ENCODE results near the gene ENTPD7. TPM values are rescaled to one million over a fixed set of nuclear protein-coding genes. Genes with fewer than 3 reads are reported as not detected.

ENTPD7 gene
- total RNA-seq, 8 experiments from 2014 or later, result 9.9 to 18.8 (median 11.2) TPM

DNA sequence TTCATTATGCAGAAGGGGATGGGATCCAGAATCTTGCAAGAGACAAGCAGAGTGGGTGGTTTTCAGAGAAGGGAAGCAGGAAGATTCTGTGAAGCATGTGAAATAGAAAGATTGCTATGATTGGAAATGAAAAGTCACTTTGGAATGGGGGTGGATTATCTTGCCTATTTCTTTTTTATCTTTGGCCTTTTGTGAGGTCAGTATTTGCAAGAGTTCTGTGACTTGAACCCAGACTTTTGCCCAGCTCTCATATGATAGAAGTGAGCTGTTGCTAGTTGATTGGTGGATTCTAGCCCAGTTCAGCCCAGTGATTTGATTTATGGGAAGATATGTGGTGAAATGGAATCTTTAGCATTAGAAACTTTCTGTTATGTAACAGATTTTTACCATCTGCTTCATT is 17.1 kb downstream of the ENTPD7 start:
- peak in 2 of 8 experiments; percentile 58 to 68 for ATAC-seq (replicated peaks in 6 of 8)
- Histone ChIP-seq H3K27ac (no peak overlapping the region), H3K4me3 (no peak overlapping the region), H3K4me1 (replicated peaks in 1 of 2) (no peaks in the 10 kb centered on the region)
- in situ Hi-C loops (cut with MboI; ENCODE audit: low pct_unique_long_range_greater_than_20kb in 2 of 9, low sequenced_read_pairs in 9 of 9, unreplicated experiment in 9 of 9), result no loop called here

GRCh38 chr10:99676895-99677294 is 17.6 kb downstream of the ENTPD7 start:
- H3K4me1 ChIP-seq (replicated peaks in 1 of 2), result no peaks in the 10 kb centered on the region
- no peak overlapping the region for H3K27ac ChIP-seq
- WGBS, 10 experiments, result 71 to 100% (median 92%) methylated on average over 1 to 3 of the region's 3 CpGs; no CpG with 5 or more reads in 1 of the 10 experiments
- ATAC-seq (replicated peaks in 6 of 8), result no peak
- in situ Hi-C loops (cut with MboI; ENCODE audit: low pct_unique_long_range_greater_than_20kb in 2 of 9, low sequenced_read_pairs in 9 of 9, unreplicated experiment in 9 of 9), result no loop called here
- H3K4me3 ChIP-seq, result no peak overlapping the region

DNA sequence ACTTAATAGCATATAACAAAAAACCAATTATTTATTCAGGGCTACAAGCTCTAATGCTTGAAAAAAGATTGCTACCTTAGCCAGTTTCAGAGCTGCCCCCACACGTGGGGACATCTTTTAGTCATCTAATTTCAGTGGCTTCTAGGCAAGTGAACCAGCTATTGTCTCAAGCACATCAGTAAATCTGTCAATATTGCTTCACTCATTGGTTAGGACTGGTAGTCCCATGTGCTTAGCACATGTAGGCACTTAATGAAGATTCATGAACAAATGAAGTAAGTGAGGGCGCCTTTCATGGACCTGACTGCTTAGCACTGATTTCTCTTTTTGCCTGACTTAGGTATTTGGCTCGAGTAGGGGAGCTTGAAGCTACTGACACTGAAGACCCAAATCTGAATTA is 19.6 kb downstream of the ENTPD7 start:
- ATAC-seq (replicated peaks in 6 of 8), result no peak
- H3K27ac ChIP-seq, result no peak overlapping the region
- in situ Hi-C loops (cut with MboI; ENCODE audit: low pct_unique_long_range_greater_than_20kb in 2 of 9, low sequenced_read_pairs in 9 of 9, unreplicated experiment in 9 of 9), result no loop called here
- 13 to 100% (median 86%) methylated on average over 1 to 3 of the region's 3 CpGs; no CpG with 5 or more reads in 1 of the 10 experiments for WGBS, 10 experiments
- H3K4me1 ChIP-seq (replicated peaks in 1 of 2), result no peaks in the 10 kb centered on the region
- no peak overlapping the region for H3K4me3 ChIP-seq

DNA sequence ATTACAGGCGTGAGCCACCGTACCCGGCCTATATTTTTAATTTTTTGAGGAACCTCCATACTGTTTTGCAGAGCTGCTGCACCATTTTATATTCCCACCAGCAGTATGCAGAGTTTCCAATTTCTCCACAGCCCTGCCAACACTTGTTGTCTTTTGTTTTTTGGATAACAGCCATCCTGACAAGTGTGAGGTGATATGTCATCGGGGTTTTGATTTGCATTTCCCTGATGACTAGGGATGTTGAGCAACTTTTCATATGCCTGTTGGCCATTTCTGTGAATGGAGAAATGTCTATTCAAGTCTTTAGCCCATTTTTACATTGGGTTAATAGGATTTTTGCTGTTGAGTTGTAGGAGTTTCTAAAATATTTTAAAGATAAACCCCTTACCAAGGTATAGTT is 22.2 kb downstream of the ENTPD7 start:
- ATAC-seq (replicated peaks in 6 of 8), result peak in 3 of 8 experiments; percentile 57 to 97 (median 95)
- H3K4me1 ChIP-seq (replicated peaks in 1 of 2), result no peaks in the 10 kb centered on the region
- no peak overlapping the region for H3K27ac ChIP-seq
- in situ Hi-C loops (cut with MboI; ENCODE audit: low pct_unique_long_range_greater_than_20kb in 2 of 9, low sequenced_read_pairs in 9 of 9, unreplicated experiment in 9 of 9), result no loop called here
- WGBS, 10 experiments, result 0 to 100% (median 84%) methylated on average over 1 to 4 of the region's 4 CpGs; no CpG with 5 or more reads in 2 of the 10 experiments
- no peak overlapping the region for H3K4me3 ChIP-seq

- ATAC-seq (replicated peaks in 6 of 8), result no peak
- 44 to 100% (median 78%) methylated on average over 1 of the region's 1 CpG for WGBS, 10 experiments
- in situ Hi-C loops (cut with MboI; ENCODE audit: low pct_unique_long_range_greater_than_20kb in 2 of 9, low sequenced_read_pairs in 9 of 9, unreplicated experiment in 9 of 9), result no loop called here
- no peak overlapping the region for H3K4me3 ChIP-seq
- H3K27ac ChIP-seq, result no peak overlapping the region
- no peaks in the 10 kb centered on the region for H3K4me1 ChIP-seq (replicated peaks in 1 of 2)
These were observed 22.7 kb downstream of the ENTPD7 start for GRCh38 chr10:99682032-99682431.

DNA sequence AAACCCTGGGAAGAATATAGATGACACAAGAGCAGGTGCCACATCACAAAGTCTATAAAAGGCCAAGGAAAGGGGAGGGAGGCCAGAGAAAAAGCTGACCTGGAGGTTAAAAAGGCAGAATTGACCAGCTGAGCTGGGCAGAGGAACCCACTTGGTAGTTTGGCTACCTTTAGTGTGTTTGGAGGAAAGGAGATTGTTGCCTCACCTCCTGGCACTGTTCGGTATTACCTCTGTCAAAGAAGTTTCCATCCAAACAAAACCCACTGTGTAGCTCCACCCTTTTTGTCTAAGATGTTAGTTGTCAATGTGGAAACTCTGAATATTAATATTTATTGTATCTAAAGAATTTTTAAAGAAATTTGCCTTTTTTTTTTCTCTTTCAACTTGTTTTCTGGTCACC is 23.4 kb downstream of the ENTPD7 start:
- Histone ChIP-seq H3K4me3 (no peak overlapping the region), H3K27ac (no peak overlapping the region), H3K4me1 (replicated peaks in 1 of 2) (no peaks in the 10 kb centered on the region)
- peak in 3 of 8 experiments; percentile 10 to 50 (median 31) for ATAC-seq (replicated peaks in 6 of 8)
- in situ Hi-C loops (cut with MboI; ENCODE audit: low pct_unique_long_range_greater_than_20kb in 2 of 9, low sequenced_read_pairs in 9 of 9, unreplicated experiment in 9 of 9), result no loop called here
- WGBS, 10 experiments, result 75 to 100% (median 82%) methylated on average over 1 of the region's 1 CpG; no CpG with 5 or more reads in 2 of the 10 experiments

DNA sequence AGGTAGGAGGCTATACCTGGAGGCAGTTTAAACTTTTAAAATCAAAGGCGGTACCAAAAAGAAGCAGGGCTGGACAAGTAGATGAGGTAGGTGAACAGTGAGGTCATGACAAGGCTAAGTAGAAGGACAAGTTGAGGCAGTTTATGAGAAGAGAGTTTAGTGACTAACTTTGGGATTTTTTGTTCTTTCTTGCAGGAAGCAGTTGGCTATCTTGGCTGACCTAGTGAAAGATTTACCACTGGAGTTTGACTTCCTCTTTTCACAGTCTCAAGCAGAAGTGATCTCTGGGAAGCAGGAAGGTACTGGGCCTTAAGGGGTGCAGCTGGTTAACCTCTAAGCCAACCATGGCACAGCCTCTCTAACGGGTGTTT is 26.3 kb downstream of the ENTPD7 start:
- ATAC-seq (replicated peaks in 6 of 8), result no peak
- in situ Hi-C loops (cut with MboI; ENCODE audit: low pct_unique_long_range_greater_than_20kb in 2 of 9, low sequenced_read_pairs in 9 of 9, unreplicated experiment in 9 of 9), result no loop called here
- Histone ChIP-seq H3K4me3 (no peak overlapping the region), H3K4me1 (replicated peaks in 1 of 2) (no peaks in the 10 kb centered on the region), H3K27ac (no peak overlapping the region)
- WGBS, 10 experiments, result 56 to 100% (median 94%) methylated on average over 1 to 2 of the region's 2 CpGs; no CpG with 5 or more reads in 3 of the 10 experiments

GRCh38 chr10:99689461-99689860 is 30.2 kb downstream of the ENTPD7 start:
- no peak for ATAC-seq (replicated peaks in 6 of 8)
- Histone ChIP-seq H3K4me3 (no peak overlapping the region), H3K27ac (no peak overlapping the region), H3K4me1 (replicated peaks in 1 of 2) (no peaks in the 10 kb centered on the region)
- 71 to 100% (median 100%) methylated on average over 1 of the region's 1 CpG; no CpG with 5 or more reads in 3 of the 10 experiments for WGBS, 10 experiments
- in situ Hi-C loops (cut with MboI; ENCODE audit: low pct_unique_long_range_greater_than_20kb in 2 of 9, low sequenced_read_pairs in 9 of 9, unreplicated experiment in 9 of 9), result no loop called here

DNA sequence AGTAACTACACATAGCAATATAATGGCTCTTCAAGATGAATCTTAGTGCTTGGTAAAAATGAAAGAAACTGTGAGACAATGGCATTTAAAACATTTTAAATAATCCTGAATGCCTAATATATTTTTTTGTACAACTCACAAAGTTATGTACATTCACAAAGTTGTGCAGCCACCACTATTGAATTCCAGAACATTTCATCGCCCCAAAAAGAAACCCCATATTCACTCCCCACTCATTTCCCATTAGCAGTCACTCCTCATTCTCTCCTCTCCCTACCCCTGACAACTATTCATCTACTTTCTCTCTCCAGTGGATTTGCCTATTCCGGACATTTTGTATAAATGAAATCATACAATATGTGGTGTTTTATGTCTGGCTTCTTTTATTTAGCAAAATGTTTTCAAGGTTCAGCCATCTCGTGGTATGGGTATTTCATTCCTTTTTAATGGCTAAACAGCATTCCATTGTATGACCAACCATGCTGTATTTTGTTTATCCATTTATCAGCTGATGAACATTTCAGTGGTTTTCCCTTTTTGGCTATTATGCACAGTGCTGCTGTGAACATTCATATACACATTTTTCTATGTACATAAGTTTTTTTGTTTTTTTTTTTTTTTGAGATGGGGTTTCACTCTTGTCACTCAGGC is 34.7 kb downstream of the ENTPD7 start:
- no peaks in the 10 kb centered on the region for H3K4me1 ChIP-seq (replicated peaks in 1 of 2)
- no peak overlapping the region for H3K4me3 ChIP-seq
- no peak overlapping the region for H3K27ac ChIP-seq
- in situ Hi-C loops (cut with MboI; ENCODE audit: low pct_unique_long_range_greater_than_20kb in 2 of 9, low sequenced_read_pairs in 9 of 9, unreplicated experiment in 9 of 9), result no loop called here
- 3 to 100% (median 88%) methylated on average over 2 to 3 of the region's 3 CpGs; no CpG with 5 or more reads in 1 of the 10 experiments for WGBS, 10 experiments
- ATAC-seq (replicated peaks in 6 of 8), result peak in 2 of 8 experiments; percentile 62 to 67

DNA sequence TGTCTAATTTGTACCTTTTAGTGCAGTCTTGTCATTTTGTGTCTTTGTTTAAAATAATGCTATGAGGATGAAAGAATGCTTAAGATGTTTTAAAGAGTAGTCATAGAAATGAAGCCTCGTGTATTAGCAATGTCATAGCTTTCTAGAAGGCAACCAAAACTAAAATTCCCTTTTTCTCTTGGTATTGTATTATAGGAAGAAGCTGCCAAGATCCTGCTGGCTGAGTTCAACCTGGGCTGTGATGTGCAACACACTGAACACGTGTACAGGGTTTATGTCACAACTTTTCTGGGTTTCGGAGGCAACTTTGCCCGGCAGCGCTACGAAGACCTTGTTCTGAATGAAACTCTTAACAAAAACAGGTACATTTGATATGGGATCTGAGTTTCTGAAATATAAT is 36.5 kb downstream of the ENTPD7 start:
- Histone ChIP-seq H3K4me1 (replicated peaks in 1 of 2) (no peaks in the 10 kb centered on the region), H3K27ac (no peak overlapping the region), H3K4me3 (no peak overlapping the region)
- in situ Hi-C loops (cut with MboI; ENCODE audit: low pct_unique_long_range_greater_than_20kb in 2 of 9, low sequenced_read_pairs in 9 of 9, unreplicated experiment in 9 of 9), result no loop called here
- ATAC-seq (replicated peaks in 6 of 8), result no peak
- WGBS, 10 experiments, result 0 to 100% (median 90%) methylated on average over 1 to 6 of the region's 6 CpGs

DNA sequence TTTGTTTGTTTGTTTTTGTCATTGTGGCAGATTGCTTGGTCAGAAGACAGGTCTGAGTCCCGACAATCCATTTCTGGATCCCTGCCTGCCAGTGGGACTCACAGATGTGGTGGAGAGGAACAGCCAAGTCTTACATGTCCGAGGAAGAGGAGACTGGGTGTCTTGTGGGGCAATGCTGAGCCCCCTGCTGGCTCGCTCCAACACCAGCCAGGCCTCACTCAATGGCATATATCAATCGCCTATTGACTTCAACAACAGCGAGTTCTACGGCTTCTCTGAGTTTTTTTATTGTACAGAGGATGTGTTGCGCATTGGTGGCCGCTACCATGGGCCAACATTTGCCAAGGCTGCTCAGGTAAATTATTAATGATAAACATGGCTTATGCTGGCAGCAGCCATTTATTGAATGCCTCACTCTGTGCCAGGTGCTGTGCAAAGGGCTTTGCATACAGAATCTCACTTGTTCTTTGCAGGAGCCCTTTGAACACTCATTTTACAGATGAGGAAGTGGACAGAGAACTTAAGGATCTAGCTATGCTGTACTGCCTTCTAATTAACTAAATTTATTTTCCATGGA is 39.3 kb downstream of the ENTPD7 start:
- no peak for ATAC-seq (replicated peaks in 6 of 8)
- WGBS, 10 experiments, result 20 to 100% (median 94%) methylated on average over 1 to 6 of the region's 8 CpGs; no CpG with 5 or more reads in 3 of the 10 experiments
- in situ Hi-C loops (cut with MboI; ENCODE audit: low pct_unique_long_range_greater_than_20kb in 2 of 9, low sequenced_read_pairs in 9 of 9, unreplicated experiment in 9 of 9), result no loop called here
- Histone ChIP-seq H3K4me3 (no peak overlapping the region), H3K27ac (no peak overlapping the region), H3K4me1 (replicated peaks in 1 of 2) (no peaks in the 10 kb centered on the region)

GRCh38 chr10:99700649-99701048 is 41.3 kb downstream of the ENTPD7 start:
- in situ Hi-C loops (cut with MboI; ENCODE audit: low pct_unique_long_range_greater_than_20kb in 2 of 9, low sequenced_read_pairs in 9 of 9, unreplicated experiment in 9 of 9), result loop anchor here in 1 of 9 experiments (25.0 kb wide), 1 partner anchor 263 kb away; the partner anchor contains the start of gene GOT1
- no peak for ATAC-seq (replicated peaks in 6 of 8)
- 50 to 100% (median 98%) methylated on average over 1 to 3 of the region's 4 CpGs; no CpG with 5 or more reads in 2 of the 10 experiments for WGBS, 10 experiments
- Histone ChIP-seq H3K4me1 (replicated peaks in 1 of 2) (no peaks in the 10 kb centered on the region), H3K27ac (no peak overlapping the region), H3K4me3 (no peak overlapping the region)

- in situ Hi-C loops (cut with MboI; ENCODE audit: low pct_unique_long_range_greater_than_20kb in 2 of 9, low sequenced_read_pairs in 9 of 9, unreplicated experiment in 9 of 9), result loop anchor here in 1 of 9 experiments (25.0 kb wide), 1 partner anchor 271 kb away; the partner anchor contains the start of gene GOT1
- Histone ChIP-seq H3K27ac (no peak overlapping the region), H3K4me1 (replicated peaks in 1 of 2) (no peaks in the 10 kb centered on the region), H3K4me3 (no peak overlapping the region)
- WGBS, 10 experiments, result 55 to 100% (median 87%) methylated on average over 1 of the region's 1 CpG; no CpG with 5 or more reads in 2 of the 10 experiments
- peak in 2 of 8 experiments; percentile 14 to 35 for ATAC-seq (replicated peaks in 6 of 8)
These were observed 49.2 kb downstream of the ENTPD7 start for GRCh38 chr10:99708428-99709012.

All from motor neuron (in vitro differentiated cells).